CD4-positive, alpha-beta memory T cell (primary cell): Measurements from ENCODE around the gene MSH3. TPM values are rescaled to one million over a fixed set of nuclear protein-coding genes. Genes with fewer than 3 reads are reported as not detected.

Source experiments
- CTCF ChIA-PET: fragments of 350-600 bp; sonication (Branson Sonifier 250); formaldehyde crosslinking; loops from one replicate; lab custom pipeline; 2021; ENCODE audit warnings: inconsistent platforms; ENCODE audit not compliant: partially characterized antibody; lab: Charles Lee
- POLR2A ChIA-PET: fragments of 350-600 bp; sonication (Branson Sonifier 250); formaldehyde crosslinking; loops from one replicate; lab custom pipeline; 2021; ENCODE audit not compliant: partially characterized antibody; lab: Charles Lee
- DNase-seq, 5 donors: peaks; one replicate each; pipeline versions ENCODE4 v3.0.0 to v3.0.0-alpha.2; 2020 to 2022; ENCODE audit warnings: mixed read lengths in 1 of 5
- H3K27ac ChIP-seq: one replicate; pipeline ENCODE4 v1.7.0; 2013; ENCODE audit warnings: low read depth, low read length
- H3K27me3 ChIP-seq: 2 replicates; pipeline ENCODE4 v1.7.0; 2013; ENCODE audit warnings: mild to moderate bottlenecking, low read length, moderate library complexity; ENCODE audit not compliant: insufficient read depth
- H3K36me3 ChIP-seq: 2 replicates; pipeline ENCODE4 v1.7.0; 2013; ENCODE audit warnings: mild to moderate bottlenecking, low read length, moderate library complexity; ENCODE audit not compliant: insufficient read depth
- H3K4me1 ChIP-seq: 2 replicates; pipeline ENCODE4 v1.7.0; 2013; ENCODE audit warnings: mild to moderate bottlenecking, low read length, moderate library complexity; ENCODE audit not compliant: insufficient read depth
- H3K4me3 ChIP-seq, 2 donors: one replicate each; pipeline ENCODE4 v1.7.0; 2013; ENCODE audit warnings: low read length in 2 of 2, mild to moderate bottlenecking in 1 of 2
- H3K9me3 ChIP-seq, 2 donors: one replicate each; pipeline ENCODE4 v1.7.0; 2013; ENCODE audit warnings: low read length in 2 of 2, control low read depth in 1 of 2; ENCODE audit not compliant: control insufficient read depth in 1 of 2
- H3K27ac Mint-ChIP-seq, 7 donors: one replicate each; pipeline ENCODE4 v1.8.0; 2020 to 2021; ENCODE audit warnings: mixed read lengths in 7 of 7, mild to moderate bottlenecking in 6 of 7, inconsistent platforms in 3 of 7, moderate library complexity in 3 of 7
- H3K27me3 Mint-ChIP-seq, 2 donors: one replicate each; pipeline ENCODE4 v1.8.0; 2020 to 2021; ENCODE audit warnings: mixed read lengths in 2 of 2
- H3K36me3 Mint-ChIP-seq, 2 donors: one replicate each; pipeline ENCODE4 v1.8.0; 2020 to 2021; ENCODE audit warnings: mixed read lengths in 2 of 2, inconsistent platforms in 1 of 2, mild to moderate bottlenecking in 1 of 2
- H3K4me1 Mint-ChIP-seq, 4 donors: one replicate each; pipeline ENCODE4 v1.8.0; 2020 to 2021; ENCODE audit warnings: mixed read lengths in 4 of 4, mild to moderate bottlenecking in 1 of 4
- H3K4me3 Mint-ChIP-seq, 8 donors: one replicate each; pipeline ENCODE4 v1.8.0; 2020 to 2021; ENCODE audit warnings: mixed read lengths in 8 of 8, mild to moderate bottlenecking in 7 of 8, moderate library complexity in 6 of 8, inconsistent platforms in 3 of 8
- H3K9me3 Mint-ChIP-seq, 8 donors: one replicate each; pipeline ENCODE4 v1.8.0; 2020 to 2021; ENCODE audit warnings: mixed read lengths in 8 of 8, mild to moderate bottlenecking in 5 of 8, inconsistent platforms in 3 of 8, moderate library complexity in 1 of 8
- intact Hi-C: fragments of 100-400 bp; cut with micrococcal nuclease; formaldehyde crosslinking; loops from one replicate; pipeline ENCODE4 v1.15.1; 2023
- polyA plus RNA-seq, 2 donors: library from polyadenylated mRNA; unstranded; fragments of 300-500 nt; fragmentation: Illumina TruSeq; gene quantifications; one replicate each; pipeline ENCODE4 v1.2.3, GENCODE V29; 2021
- total RNA-seq, 2 experiments: library from RNA; stranded (reverse); gene quantifications; one replicate each; pipeline ENCODE4 v1.2.3, GENCODE V29; 2021

The MSH3 gene
- total and polyA plus RNA-seq, 4 experiments from 2014 or later: 14.3 to 17.1 (median 15.3) TPM

DNA sequence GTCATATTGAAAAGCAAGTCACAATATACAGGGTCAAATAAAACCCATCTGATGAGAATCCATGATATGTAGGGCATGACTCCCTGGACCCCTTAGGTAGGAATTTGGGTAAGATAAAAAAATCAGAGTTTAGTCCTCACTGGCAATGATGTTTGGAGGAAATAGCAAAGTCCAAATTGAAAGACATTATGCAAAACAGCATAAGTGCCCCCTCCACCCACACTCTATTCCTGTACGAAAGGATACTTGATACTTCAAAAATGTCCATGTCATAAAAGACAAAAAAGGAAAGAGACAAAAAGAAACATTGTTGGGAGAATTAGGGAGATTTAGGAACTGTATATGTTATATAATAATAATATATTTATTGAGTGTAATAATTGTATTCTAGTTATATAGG lies 209.7 kb downstream of the MSH3 start:
- intact Hi-C loops: no loop called here
- H3K36me3 ChIP-seq: no peaks in the 10 kb centered on the region

DNA sequence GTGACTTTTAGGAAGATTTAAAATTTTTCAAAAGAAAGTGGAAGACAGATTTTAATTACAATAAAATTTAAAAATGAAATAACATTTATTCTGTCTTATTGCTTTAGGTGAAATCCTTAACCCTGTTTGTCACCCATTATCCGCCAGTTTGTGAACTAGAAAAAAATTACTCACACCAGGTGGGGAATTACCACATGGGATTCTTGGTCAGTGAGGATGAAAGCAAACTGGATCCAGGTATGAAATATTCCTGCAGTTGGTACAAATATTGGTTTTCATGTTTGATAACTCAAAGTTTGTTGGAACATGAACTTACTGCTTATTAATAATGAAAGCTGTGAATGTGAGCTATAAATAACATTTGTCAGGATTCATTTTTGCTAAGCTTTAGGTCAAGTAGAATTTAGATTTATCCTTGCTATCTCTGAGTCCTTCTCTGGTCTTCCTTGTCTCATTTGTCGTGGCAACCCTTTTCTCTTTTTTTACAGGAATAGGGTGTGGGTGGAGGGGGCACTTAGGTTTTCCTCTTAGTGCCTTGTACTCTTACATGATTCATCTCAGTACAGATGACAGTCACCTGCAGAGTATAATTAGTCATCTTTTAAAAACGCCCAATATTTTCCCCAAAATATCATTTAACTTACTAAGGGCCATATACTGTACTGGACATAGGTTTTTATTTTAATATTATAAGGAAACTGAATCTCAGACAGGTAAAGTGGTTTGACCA lies 210.4 kb downstream of the MSH3 start:
- H3K27ac Mint-ChIP-seq: peak overlapping the region in 1 of 7 donors; percentile 36
- peaks cover 0 to 6% (median 0%) of the 10 kb centered on the region in 4 donors for H3K4me1 Mint-ChIP-seq
- CTCF ChIA-PET: no interaction called here
- DNase-seq: no peak
- H3K9me3 ChIP-seq: no peaks in the 10 kb centered on the region
- intact Hi-C loops: no loop called here
- no peaks in the 10 kb centered on the region for H3K36me3 ChIP-seq
- POLR2A ChIA-PET: no interaction called here
- peaks cover 41 to 49% of the 10 kb centered on the region in 2 donors for H3K36me3 Mint-ChIP-seq
- H3K4me1 ChIP-seq: no peaks in the 10 kb centered on the region
- no peaks in the 10 kb centered on the region for H3K27me3 ChIP-seq
- H3K27ac ChIP-seq: no peak overlapping the region
- no peak overlapping the region for H3K4me3 ChIP-seq
- no peak overlapping the region for H3K4me3 Mint-ChIP-seq
- H3K9me3 Mint-ChIP-seq: no peaks in the 10 kb centered on the region
- H3K27me3 Mint-ChIP-seq: no peaks in the 10 kb centered on the region

More for the DNA sequence above, 209.7 kb downstream of the MSH3 start:
- DNase-seq: no peak
- H3K4me1 ChIP-seq: no peaks in the 10 kb centered on the region
- no peaks in the 10 kb centered on the region for H3K9me3 ChIP-seq
- Mint-ChIP-seq H3K36me3 (peaks cover 41 to 53% of the 10 kb centered on the region in 2 donors), H3K9me3 (no peaks in the 10 kb centered on the region), H3K27me3 (no peaks in the 10 kb centered on the region), H3K4me3 (no peak overlapping the region), H3K27ac (no peak overlapping the region), H3K4me1 (peaks cover 0 to 6% (median 0%) of the 10 kb centered on the region in 4 donors)
- H3K4me3 ChIP-seq: no peak overlapping the region
- H3K27ac ChIP-seq: no peak overlapping the region
- ChIA-PET CTCF (no interaction called here), POLR2A (no interaction called here)
- H3K27me3 ChIP-seq: no peaks in the 10 kb centered on the region

DNA sequence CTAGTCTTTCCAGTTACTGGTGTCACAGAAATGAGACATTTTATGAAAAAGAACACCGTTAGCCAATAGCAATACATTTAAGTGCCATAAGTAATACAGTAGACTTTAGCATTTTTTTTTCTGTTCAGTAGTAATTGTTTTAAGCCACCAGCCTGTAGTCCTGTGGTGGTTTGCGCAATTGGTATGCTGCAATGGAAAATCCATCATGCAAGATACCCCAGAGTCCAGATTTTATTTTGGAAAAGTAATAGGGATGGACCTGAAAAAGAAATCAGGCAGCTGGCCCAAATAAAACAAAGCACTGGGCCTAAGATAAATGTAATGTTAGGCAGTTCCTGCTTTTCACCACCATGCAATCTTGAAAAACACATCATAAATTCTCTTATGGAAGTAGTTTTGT lies 211.1 kb downstream of the MSH3 start:
- Mint-ChIP-seq H3K9me3 (no peaks in the 10 kb centered on the region), H3K27me3 (no peaks in the 10 kb centered on the region), H3K27ac (peak overlapping the region in 1 of 7 donors; percentile 52), H3K4me1 (peaks cover 0 to 4% (median 0%) of the 10 kb centered on the region in 4 donors), H3K36me3 (peaks cover 43 to 45% of the 10 kb centered on the region in 2 donors), H3K4me3 (no peak overlapping the region)
- no peaks in the 10 kb centered on the region for H3K4me1 ChIP-seq
- no peak overlapping the region for H3K27ac ChIP-seq
- ChIA-PET POLR2A (no interaction called here), CTCF (interaction anchor here (1.0 kb wide), 1 partner anchor 12 kb away, joined by 3 read pairs; no protein-coding TSS in a partner anchor)
- H3K4me3 ChIP-seq: no peak overlapping the region
- H3K36me3 ChIP-seq: no peaks in the 10 kb centered on the region
- intact Hi-C loops: no loop called here
- H3K9me3 ChIP-seq: no peaks in the 10 kb centered on the region
- DNase-seq: no peak
- no peaks in the 10 kb centered on the region for H3K27me3 ChIP-seq

DNA sequence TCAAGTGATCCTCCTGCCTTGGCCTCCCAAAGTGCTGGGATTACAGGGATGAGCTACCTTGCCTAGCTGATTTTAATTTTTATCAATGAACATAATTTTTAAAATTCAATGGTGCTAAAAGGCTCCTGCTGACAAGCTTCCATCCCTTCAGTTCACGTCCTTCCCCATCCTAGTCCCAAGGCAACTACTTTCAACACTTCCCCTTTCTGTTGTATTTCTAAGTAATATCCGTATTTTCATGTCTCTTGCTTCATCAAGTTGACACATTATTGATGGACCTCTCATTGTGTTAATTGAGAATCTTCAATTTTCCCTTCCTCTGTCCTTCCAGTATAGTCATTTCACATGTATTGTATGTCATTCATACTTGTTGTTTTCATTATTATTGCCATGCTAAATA lies 211.9 kb downstream of the MSH3 start:
- no peaks in the 10 kb centered on the region for H3K27me3 Mint-ChIP-seq
- peaks cover 42 to 43% of the 10 kb centered on the region in 2 donors for H3K36me3 Mint-ChIP-seq
- Histone ChIP-seq H3K4me3 (no peak overlapping the region), H3K27me3 (no peaks in the 10 kb centered on the region), H3K9me3 (no peaks in the 10 kb centered on the region), H3K36me3 (no peaks in the 10 kb centered on the region), H3K4me1 (no peaks in the 10 kb centered on the region), H3K27ac (no peak overlapping the region)
- POLR2A ChIA-PET: no interaction called here
- H3K9me3 Mint-ChIP-seq: no peaks in the 10 kb centered on the region
- CTCF ChIA-PET: interaction anchor here (1.0 kb wide), 1 partner anchor 11 kb away, joined by 3 read pairs; no protein-coding TSS in a partner anchor
- intact Hi-C loops: no loop called here
- no peak for DNase-seq
- no peak overlapping the region for H3K27ac Mint-ChIP-seq
- no peak overlapping the region for H3K4me3 Mint-ChIP-seq
- H3K4me1 Mint-ChIP-seq: peaks cover 0 to 1% (median 0%) of the 10 kb centered on the region in 4 donors

DNA sequence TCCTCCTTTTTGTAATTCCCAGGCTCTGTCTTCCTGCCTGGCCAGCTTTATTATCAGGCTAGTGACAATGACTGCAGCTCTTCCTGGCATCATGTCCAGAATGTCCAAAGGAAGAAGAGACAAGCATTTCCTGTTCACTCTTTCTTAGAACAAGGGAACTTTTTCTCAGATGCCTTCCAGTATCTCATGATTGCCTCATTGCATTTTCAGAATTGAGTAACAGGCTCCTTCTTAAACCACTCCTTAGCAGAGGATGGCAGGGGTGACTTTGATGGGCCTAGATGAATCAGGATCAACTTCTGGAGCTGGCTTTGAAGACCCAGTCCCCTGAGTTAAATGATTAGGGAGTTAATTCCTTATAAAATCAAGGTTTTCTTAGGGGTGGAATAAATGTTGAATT lies 212.8 kb downstream of the MSH3 start:
- CTCF ChIA-PET: no interaction called here

DNA sequence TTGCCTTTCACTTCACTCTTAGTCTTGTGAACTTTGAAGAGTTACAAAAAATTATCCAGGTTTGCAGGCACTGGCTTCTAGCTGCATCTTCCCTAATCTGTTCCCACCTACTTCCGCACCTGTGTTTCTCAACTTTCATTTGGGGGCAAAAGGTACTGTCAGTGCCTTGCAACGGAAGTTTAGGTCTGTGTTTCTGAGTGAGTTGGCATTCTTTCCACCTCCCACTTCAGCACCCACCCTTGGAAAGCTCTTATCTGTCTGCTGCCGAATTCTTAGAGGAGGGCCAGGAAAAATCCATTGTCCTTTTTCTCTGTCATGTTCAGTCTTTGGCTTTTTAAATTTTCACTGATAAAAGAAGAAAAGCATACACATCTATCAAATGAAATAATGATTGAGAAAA lies 216.0 kb downstream of the MSH3 start:
- Histone ChIP-seq H3K4me1 (no peaks in the 10 kb centered on the region), H3K36me3 (peaks cover 11% of the 10 kb centered on the region), H3K27ac (no peak overlapping the region), H3K27me3 (no peaks in the 10 kb centered on the region), H3K4me3 (no peak overlapping the region), H3K9me3 (no peaks in the 10 kb centered on the region)
- Mint-ChIP-seq H3K36me3 (peaks cover 55 to 60% of the 10 kb centered on the region in 2 donors), H3K27me3 (no peaks in the 10 kb centered on the region), H3K9me3 (no peaks in the 10 kb centered on the region), H3K4me1 (no peaks in the 10 kb centered on the region), H3K4me3 (no peak overlapping the region), H3K27ac (no peak overlapping the region)
- intact Hi-C loops: no loop called here
- ChIA-PET POLR2A (no interaction called here), CTCF (no interaction called here)
- no peak for DNase-seq

More for the DNA sequence above, 212.8 kb downstream of the MSH3 start:
- no peak overlapping the region for H3K4me3 ChIP-seq
- POLR2A ChIA-PET: no interaction called here
- no peak overlapping the region for H3K4me3 Mint-ChIP-seq
- H3K36me3 ChIP-seq: no peaks in the 10 kb centered on the region
- H3K9me3 Mint-ChIP-seq: no peaks in the 10 kb centered on the region
- no peaks in the 10 kb centered on the region for H3K27me3 Mint-ChIP-seq
- peaks cover 46 to 47% of the 10 kb centered on the region in 2 donors for H3K36me3 Mint-ChIP-seq
- no peaks in the 10 kb centered on the region for H3K27me3 ChIP-seq
- H3K9me3 ChIP-seq: no peaks in the 10 kb centered on the region
- no peak overlapping the region for H3K27ac ChIP-seq
- peaks cover 0 to 1% (median 0%) of the 10 kb centered on the region in 4 donors for H3K4me1 Mint-ChIP-seq
- no peaks in the 10 kb centered on the region for H3K4me1 ChIP-seq
- no peak overlapping the region for H3K27ac Mint-ChIP-seq
- DNase-seq: no peak
- intact Hi-C loops: no loop called here

DNA sequence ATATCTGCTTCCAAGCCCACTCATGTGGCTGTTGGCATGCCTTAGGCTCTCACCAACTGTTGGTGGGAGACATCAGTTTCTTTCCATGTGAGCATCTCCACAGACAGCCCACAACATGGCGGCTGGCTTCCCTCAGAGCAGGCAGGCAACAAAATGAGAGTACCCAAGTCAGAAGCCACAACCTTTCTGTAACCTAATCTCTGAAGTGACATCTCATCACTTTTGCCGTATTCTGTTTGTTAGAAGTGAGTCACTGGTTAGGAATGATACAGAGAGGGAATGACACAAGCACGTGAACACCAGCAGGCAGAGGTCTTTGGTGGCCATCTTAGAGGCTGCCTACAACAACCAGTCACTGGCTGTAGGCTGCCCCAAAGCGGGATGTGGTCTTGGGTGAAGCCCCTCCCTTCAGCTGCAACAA lies 217.1 kb downstream of the MSH3 start:
- Histone ChIP-seq H3K36me3 (peaks cover 16% of the 10 kb centered on the region), H3K4me3 (no peak overlapping the region), H3K4me1 (no peaks in the 10 kb centered on the region), H3K27ac (no peak overlapping the region), H3K27me3 (no peaks in the 10 kb centered on the region), H3K9me3 (no peaks in the 10 kb centered on the region)
- Mint-ChIP-seq H3K4me3 (no peak overlapping the region), H3K36me3 (peaks cover 51 to 57% of the 10 kb centered on the region in 2 donors), H3K4me1 (no peaks in the 10 kb centered on the region), H3K27me3 (no peaks in the 10 kb centered on the region), H3K27ac (peak overlapping the region in 1 of 7 donors; percentile 38), H3K9me3 (no peaks in the 10 kb centered on the region)
- DNase-seq: no peak
- CTCF ChIA-PET: no interaction called here
- intact Hi-C loops: no loop called here
- POLR2A ChIA-PET: no interaction called here
